ENCODE data around the gene GPR151.

Gene GPR151

DNA sequence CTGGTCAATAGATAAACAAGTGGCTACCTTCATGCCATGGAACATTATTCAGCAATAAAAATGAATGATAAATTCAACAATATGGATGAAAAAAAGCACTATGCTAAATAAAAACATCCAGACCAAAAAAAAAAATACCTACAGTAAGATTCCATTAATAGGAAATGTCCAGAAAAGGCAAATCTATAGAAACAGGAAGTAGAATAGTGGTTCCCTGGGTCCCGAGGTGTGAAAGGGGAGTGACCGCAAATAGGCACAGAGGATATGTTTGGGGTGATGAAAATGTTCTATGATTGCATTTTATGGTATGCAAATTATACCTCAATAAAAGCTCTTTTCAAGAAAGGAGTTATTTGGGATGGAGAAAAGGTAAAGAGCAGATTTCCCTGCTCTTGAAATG, 3.6 kb upstream of the GPR151 start:
- DNase-seq = no peak

GRCh38 chr5:146515473-146516150, 378 bp downstream of the GPR151 start:
- DNase-seq = no peak

DNA sequence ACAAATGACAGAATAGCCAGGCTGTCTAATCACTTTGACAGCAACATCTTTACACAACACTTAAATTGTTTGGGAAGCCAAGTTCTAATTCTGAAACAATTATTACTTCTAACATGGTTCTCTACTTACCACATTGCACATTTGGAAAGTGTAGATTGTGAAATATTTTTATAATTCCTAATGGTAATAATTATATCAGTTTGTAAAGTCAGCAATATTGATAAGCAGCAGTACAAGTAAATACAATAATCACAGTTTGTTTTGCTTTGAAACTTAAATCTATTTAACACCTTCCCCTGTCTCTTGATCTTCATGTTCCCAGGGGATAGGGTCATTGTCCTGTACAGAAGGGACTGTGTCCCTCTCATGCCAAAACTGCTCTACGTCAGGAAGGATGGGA, 1.4 kb downstream of the GPR151 start:
- no peak for DNase-seq

DNA sequence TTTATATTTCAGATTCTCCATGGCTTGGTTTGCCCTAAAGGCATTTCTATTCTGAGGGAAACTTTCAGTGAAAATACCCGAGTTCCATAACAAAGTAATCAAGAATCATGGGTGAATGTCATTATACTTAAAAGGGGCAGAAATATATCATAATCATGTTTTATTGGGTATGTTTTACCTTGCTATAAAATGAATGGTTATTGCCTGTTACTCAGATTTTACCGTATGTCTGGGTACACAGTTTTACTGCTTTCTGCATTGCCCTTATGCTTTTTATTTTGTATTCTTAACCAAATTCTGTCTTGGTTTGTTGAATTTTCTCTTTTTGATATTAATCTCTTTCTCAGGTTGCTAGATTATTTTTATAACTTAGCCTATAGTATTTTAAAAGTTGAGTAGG, 2.5 kb downstream of the GPR151 start:
- no peak for DNase-seq

DNA sequence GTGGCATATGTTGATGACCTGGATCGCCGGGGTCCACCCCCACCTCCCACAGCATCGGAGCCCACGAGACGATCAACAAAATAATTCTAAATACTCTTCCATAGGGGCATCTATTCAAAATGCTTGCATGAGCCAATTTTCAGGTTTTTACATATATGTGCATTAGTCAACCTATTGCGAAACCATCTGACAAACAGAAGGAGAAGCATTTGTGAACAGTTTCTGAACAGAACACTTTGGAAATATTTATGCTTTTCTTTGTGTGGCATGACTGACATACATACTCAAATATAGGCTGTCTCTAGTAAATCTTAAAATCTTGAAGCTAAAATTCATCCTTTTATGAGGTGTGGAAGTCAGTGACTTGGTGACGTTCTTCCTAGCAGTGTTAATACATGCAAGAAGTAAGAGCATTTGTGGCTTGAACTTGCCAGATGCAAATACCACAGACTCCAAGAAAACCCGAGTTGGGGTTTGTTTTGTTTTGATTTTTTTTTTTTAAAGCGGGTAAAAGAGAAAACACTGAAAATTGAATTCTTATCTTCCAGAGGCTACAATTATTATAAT, 5.3 kb downstream of the GPR151 start:
- no peak for DNase-seq

DNA sequence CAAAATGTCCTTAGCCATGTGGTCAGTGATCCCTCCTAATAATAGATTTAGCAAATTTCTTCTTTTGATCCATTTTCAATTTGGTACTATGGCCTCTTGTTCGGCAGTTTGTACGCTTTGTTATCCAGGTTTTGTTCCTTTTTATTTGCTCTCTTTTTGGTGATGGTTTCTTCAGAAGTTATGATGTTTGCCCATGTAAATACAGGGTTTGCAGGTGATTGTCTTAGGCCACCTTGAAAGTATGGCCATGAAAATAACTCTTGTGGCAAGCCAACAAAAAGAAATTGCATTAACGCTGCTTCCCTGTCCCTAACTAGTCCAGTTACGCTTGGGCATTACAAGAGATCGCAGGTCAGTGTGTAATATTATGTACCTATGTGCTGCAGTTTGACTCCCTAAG, 8.6 kb downstream of the GPR151 start:
- DNase-seq = no peak

DNA sequence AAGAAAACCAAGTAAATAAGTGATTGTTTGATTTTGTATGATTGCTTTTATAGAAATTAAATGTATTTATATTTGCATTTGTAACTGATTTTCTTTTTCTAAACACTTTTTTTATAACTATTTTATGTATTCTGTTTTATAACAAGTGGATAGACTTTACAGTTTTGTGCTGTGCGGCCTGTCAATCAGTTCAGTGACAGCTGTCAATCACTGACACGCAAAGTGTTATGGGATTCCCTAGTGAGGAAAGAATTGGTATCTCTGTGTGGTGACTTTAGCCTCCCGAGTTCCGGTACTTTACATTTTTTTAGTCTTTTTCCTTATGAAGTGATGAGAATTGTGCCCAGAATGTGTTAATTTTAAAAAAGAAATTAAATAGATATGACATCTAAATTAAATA, 16.3 kb downstream of the GPR151 start:
- no peak for DNase-seq

DNA sequence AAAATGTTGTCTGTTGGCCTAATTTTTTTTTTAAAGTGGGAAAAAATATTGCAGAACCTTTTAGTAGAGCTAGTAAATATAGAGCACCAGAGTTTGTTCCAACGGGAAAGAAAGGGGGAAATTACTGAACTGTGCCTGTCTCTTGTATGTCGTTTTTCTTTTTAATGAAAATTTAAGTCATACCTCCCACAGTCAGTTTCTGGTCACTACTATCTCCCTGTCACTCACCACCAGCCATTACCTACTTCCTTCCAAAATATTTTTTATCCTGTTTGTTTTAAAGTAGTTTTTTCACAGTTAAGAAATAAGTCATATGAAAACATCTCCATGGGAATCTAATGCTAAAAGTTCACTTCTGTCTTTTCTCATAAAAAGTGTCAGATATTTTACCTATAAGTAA, 21.3 kb downstream of the GPR151 start:
- no peak for DNase-seq

- no peak for DNase-seq
These were observed 25.7 kb downstream of the GPR151 start for GRCh38 chr5:146490089-146490843.

GRCh38 chr5:146484714-146485391, 31.1 kb downstream of the GPR151 start:
- DNase-seq = no peak

DNA sequence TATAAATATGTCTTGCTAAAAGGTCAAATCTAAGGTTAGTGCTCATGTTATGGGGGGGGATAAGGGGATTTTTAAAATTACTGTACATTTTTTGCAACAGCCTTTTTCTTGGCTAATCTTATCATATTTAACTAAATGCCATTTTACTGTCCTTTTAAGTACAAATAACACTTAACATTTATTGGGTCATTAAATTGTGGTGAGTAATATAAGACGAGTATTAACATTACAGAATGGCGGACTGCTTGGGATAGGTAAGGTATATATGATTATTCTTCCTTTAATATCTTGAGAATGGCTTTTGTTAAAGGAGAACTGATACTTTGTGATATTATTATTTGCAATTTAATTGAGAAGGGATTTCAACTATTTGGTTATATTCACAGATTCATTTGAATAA, 33.2 kb downstream of the GPR151 start:
- DNase-seq = no peak

- no peak for DNase-seq
These were observed 40.1 kb downstream of the GPR151 start for GRCh38 chr5:146475906-146476305.

- no peak for DNase-seq
These were observed 40.7 kb downstream of the GPR151 start for GRCh38 chr5:146475190-146475780.

DNA sequence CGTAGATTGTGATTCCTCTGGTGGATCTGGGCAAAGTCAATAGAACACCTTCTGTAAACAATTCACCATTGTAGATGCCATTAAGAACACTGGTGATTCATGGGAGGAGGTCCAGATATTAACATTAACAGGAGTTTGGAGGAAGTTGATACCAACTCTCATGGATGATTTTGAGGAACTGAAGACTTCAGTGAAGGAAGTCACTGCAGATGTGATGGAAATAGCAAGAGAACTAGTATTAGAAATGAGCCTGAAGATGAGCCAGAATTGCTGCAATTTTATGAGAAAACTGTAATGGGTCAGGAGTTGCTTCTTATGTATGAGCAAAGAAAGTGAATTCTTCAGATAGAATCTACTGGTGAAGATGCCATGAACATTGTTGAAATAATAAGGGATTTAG, 41.9 kb downstream of the GPR151 start:
- DNase-seq = no peak

DNA sequence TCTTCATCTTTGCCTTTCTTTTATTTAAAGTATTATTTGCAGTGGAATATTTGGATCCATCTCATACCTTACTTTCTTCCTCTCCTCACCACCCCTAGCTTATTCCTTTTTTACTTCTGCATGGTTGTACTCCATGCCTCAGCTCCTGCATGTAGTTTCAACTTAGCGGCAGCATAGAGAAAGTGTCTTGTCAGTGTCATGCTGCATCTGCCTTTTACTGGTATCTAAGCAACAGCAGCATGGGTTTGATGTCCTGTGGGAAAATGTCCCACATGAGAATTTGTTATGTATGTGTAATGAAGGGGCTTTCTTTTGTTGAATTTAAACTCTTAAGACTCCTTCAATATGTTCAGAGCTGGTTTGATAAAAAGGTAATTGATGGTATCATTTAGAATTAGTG, 48.2 kb downstream of the GPR151 start:
- DNase-seq = no peak

DNA sequence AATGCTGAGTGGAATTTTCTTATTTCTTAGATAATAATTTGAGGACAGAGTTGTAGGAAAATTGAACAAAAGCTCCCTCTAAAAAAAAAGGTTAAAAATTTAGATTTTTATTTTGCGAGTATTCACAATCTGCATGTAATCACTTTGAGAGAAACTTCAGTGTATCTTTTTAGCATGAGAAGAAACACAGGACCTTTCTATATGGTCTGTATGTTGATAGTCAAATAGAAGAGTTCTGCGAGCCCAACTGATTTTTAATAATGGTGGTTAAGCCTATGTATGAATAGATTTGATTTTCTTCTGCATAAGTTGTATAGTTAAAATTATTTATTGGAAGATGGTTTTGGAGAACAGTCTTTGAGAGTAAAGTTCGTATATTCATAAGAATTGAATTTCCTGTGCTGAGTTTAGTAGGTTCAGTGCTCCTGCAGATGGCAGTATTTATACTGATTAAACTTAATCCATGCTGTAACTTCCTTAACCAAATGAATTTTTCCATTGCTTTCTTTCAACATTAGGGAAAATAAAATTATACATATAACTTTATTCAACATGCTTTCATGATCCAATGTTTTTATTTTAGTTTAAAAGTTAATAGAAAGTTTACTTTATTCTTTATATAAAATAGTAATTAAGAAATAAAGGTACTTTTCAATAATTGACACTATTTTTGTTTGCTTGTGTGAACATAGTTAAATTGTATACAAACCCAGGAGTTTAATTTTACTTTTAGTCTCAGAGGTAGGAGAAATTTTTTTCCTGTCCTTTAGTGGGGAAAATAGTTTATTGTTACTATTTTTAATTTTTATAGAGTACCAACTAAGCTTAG, 49.3 kb downstream of the GPR151 start:
- DNase-seq = no peak

DNA sequence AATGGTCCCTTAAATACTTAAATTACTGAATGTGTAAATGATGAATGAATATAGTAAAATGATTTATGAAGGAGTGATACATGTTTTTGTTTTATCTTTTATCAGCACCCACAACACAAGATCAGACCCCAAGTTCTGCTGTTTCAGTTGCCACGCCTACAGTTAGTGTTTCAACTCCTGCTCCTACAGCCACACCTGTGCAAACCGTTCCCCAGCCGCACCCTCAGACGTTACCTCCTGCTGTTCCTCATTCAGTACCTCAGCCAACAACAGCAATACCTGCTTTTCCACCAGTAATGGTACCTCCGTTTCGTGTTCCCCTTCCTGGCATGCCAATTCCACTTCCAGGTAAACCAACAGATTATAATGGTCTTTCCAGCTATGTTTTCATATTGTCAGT, 52.5 kb downstream of the GPR151 start:
- DNase-seq = no peak

Data from NCI-H1417 treated with DMSO at 0.1 percent for 48 hours (cell line).